HCT116 (cell line): ENCODE data around the gene JADE1. TPM values are rescaled to one million over a fixed set of nuclear protein-coding genes. Genes with fewer than 3 reads are reported as not detected.

Experiments used
- ATAC-seq: fragments of 200-7000 bp; cut with Tn5 transposase; 2 replicates; pipeline ENCODE4 v1.9.1; 2020; ENCODE audit warnings: mild to moderate bottlenecking, moderate library complexity
- BruUV-seq: library from RNA; stranded (reverse); fragments of 400-500 nt; replicated peaks from 2 replicates; lab custom pipeline; 2021; lab: Mats Ljungman, UMichigan
- CTCF ChIA-PET: fragments of 300-600 bp; sonication (Branson Sonifier 250); formaldehyde crosslinking; loops from one replicate; lab custom pipeline; 2021; ENCODE audit warnings: antibody characterized with exemption; lab: Charles Lee
- POLR2A ChIA-PET: fragments of 300-600, 350-600 bp; sonication (Branson Sonifier 250); formaldehyde crosslinking; loops from one replicate; lab custom pipeline; 2021; ENCODE audit warnings: antibody characterized with exemption; lab: Charles Lee
- RAD21 ChIA-PET, 2 experiments: fragments of 300-600 bp; sonication (Branson Sonifier 250); formaldehyde crosslinking; loops; one replicate each; lab custom pipeline; 2023; ENCODE audit warnings: low total read pairs in 2 of 2; ENCODE audit not compliant: uncharacterized antibody in 2 of 2, unreplicated experiment in 2 of 2, low non-redundant PET in 1 of 2; lab: Charles Lee
- DNase-seq: peaks from one replicate; pipeline ENCODE4 v3.0.0-alpha.2; 2010; ENCODE audit warnings: low read depth, low spot score
- H2AFZ ChIP-seq: fragments of 200-600 bp; shearing (Covaris generic), sonication (generic); 2 replicates; pipeline ENCODE4 v1.6.1; 2017; ENCODE audit warnings: low read depth, mixed run types, mixed read lengths, antibody characterized with exemption, low read length; ENCODE audit not compliant: poor library complexity, severe bottlenecking
- H3K27ac ChIP-seq: 2 replicates; pipeline ENCODE4 v1.5.1; 2012; ENCODE audit warnings: low read depth, low read length
- H3K27me3 ChIP-seq: fragments of 200-600 bp; sonication (generic); 2 replicates; pipeline ENCODE4 v1.6.1; 2016; ENCODE audit warnings: mixed run types, low read length, mixed read lengths; ENCODE audit not compliant: insufficient read depth
- H3K36me3 ChIP-seq, 2 experiments: fragments of 200-500 bp in 1 of 2; fragments of 200-600 bp in 1 of 2; sonication (Bioruptor generic) in 1 of 2; sonication (generic) in 1 of 2; 2 replicates each; pipeline versions ENCODE4 v1.5.1 to v1.6.1; 2014 to 2016; ENCODE audit warnings: low read length in 2 of 2, inconsistent platforms in 1 of 2, mixed read lengths in 1 of 2, mixed run types in 1 of 2; ENCODE audit not compliant: insufficient read depth in 2 of 2, control insufficient read depth in 1 of 2
- H3K4me1 ChIP-seq, 2 experiments: fragments of 200-600 bp in 1 of 2; sonication (generic) in 1 of 2; 2 replicates each; pipeline versions ENCODE4 v1.5.1 to v1.6.1; 2012 to 2017; ENCODE audit warnings: low read length in 2 of 2, inconsistent platforms in 1 of 2, mild to moderate bottlenecking in 1 of 2, mixed read lengths in 1 of 2, mixed run types in 1 of 2, moderate library complexity in 1 of 2; ENCODE audit not compliant: insufficient read depth in 2 of 2, control insufficient read depth in 1 of 2
- H3K4me2 ChIP-seq: fragments of 200-600 bp; sonication (generic); 2 replicates; pipeline ENCODE4 v1.6.1; 2017; ENCODE audit warnings: mixed run types, low read length, mixed read lengths
- H3K4me3 ChIP-seq, 2 experiments: fragments of 200-600 bp in 1 of 2; sonication (generic) in 1 of 2; replicated peaks in 1 of 2; 2 replicates each; pipeline ENCODE4 v1.5.1; 2011 to 2016; ENCODE audit warnings: low read length in 2 of 2, control low read depth in 1 of 2, low read depth in 1 of 2, mild to moderate bottlenecking in 1 of 2, mixed read lengths in 1 of 2, mixed run types in 1 of 2
- H3K79me2 ChIP-seq: fragments of 200-600 bp; sonication (generic); 2 replicates; pipeline ENCODE4 v1.6.1; 2017; ENCODE audit warnings: mild to moderate bottlenecking, mixed run types, low read length, moderate library complexity, mixed read lengths; ENCODE audit not compliant: insufficient read depth
- H3K9ac ChIP-seq: fragments of 200-600 bp; sonication (generic); 2 replicates; pipeline ENCODE4 v1.6.1; 2016; ENCODE audit warnings: low read length, mixed read lengths
- H3K9me2 ChIP-seq: fragments of 200-600 bp; sonication (generic), shearing (Covaris generic); 2 replicates; pipeline ENCODE4 v1.6.1; 2017; ENCODE audit warnings: mixed run types, mild to moderate bottlenecking, moderate library complexity; ENCODE audit not compliant: insufficient read depth
- H3K9me3 ChIP-seq, 2 experiments: fragments of 200-500 bp in 1 of 2; fragments of 200-600 bp in 1 of 2; sonication (Bioruptor generic) in 1 of 2; sonication (generic) in 1 of 2; 2 replicates each; pipeline ENCODE4 v1.6.1; 2014 to 2017; ENCODE audit warnings: low read length in 2 of 2, mixed read lengths in 2 of 2, inconsistent platforms in 1 of 2, low read depth in 1 of 2, mild to moderate bottlenecking in 1 of 2, mixed run types in 1 of 2, moderate library complexity in 1 of 2; ENCODE audit not compliant: control insufficient read depth in 1 of 2, insufficient read depth in 1 of 2
- H4K20me1 ChIP-seq: fragments of 200-600 bp; sonication (generic), shearing (Covaris generic); 2 replicates; pipeline ENCODE4 v1.6.1; 2017; ENCODE audit warnings: mixed run types, mild to moderate bottlenecking, moderate library complexity; ENCODE audit not compliant: insufficient read depth
- CBX3 ChIP-seq: IDR thresholded peaks from 2 replicates; pipeline ENCODE4 v1.6.1; 2012; ENCODE audit warnings: low read depth
- CEBPB ChIP-seq: IDR thresholded peaks from 2 replicates; pipeline ENCODE4 v1.6.1; 2012; ENCODE audit warnings: low read depth
- ELF1 ChIP-seq: IDR thresholded peaks from 2 replicates; pipeline ENCODE4 v1.6.1; 2012; ENCODE audit warnings: low read depth, borderline replicate concordance
- EZH2 ChIP-seq: fragments of 200-600 bp; sonication (generic); IDR thresholded peaks from 2 replicates; pipeline ENCODE4 v1.6.1; 2017; ENCODE audit warnings: antibody characterized with exemption, mixed run types
- FOSL1 ChIP-seq: IDR thresholded peaks from 2 replicates; pipeline ENCODE4 v1.6.1; 2012; ENCODE audit warnings: low read depth
- REST ChIP-seq: IDR thresholded peaks from 2 replicates; pipeline ENCODE4 v1.6.1; 2012; ENCODE audit warnings: low read depth
- SP1 ChIP-seq: IDR thresholded peaks from 2 replicates; pipeline ENCODE4 v1.6.1; 2012; ENCODE audit warnings: low read depth
- TCF7L2 ChIP-seq: IDR thresholded peaks from 2 replicates; pipeline ENCODE4 v1.7.0; 2011; ENCODE audit warnings: borderline replicate concordance, inconsistent platforms; ENCODE audit not compliant: insufficient read depth, insufficient read length; ENCODE audit errors: extremely low read depth
- ZBTB33 ChIP-seq: IDR thresholded peaks from 2 replicates; pipeline ENCODE4 v1.6.1; 2011; ENCODE audit warnings: mild to moderate bottlenecking, low read length, moderate library complexity; ENCODE audit not compliant: insufficient replicate concordance; ENCODE audit errors: extremely low read depth
- intact Hi-C: fragments of 100-400 bp; cut with micrococcal nuclease; formaldehyde crosslinking; loops from 2 replicates; pipeline ENCODE4 v1.10.0; 2022
- total RNA-seq: library from RNA; stranded (reverse); gene quantifications from one replicate; pipeline ENCODE4 v1.2.1, GENCODE V29; 2021; ENCODE audit not compliant: unreplicated experiment

The JADE1 gene
- total RNA-seq, 1 experiment from 2014 or later: 26.5 TPM

GRCh38 chr4:128775477-128775876 is 34.0 kb upstream of the JADE1 start:
- no peak overlapping the region for H3K4me2 ChIP-seq
- no peaks in the 10 kb centered on the region for H3K9me2 ChIP-seq
- H3K79me2 ChIP-seq: no peaks in the 10 kb centered on the region
- no peaks in the 10 kb centered on the region for H3K4me1 ChIP-seq
- no peaks in the 10 kb centered on the region for H4K20me1 ChIP-seq
- no peak overlapping the region for H3K9ac ChIP-seq
- intact Hi-C loops: no loop called here
- H3K27me3 ChIP-seq: no peaks in the 10 kb centered on the region
- ChIA-PET POLR2A (no interaction called here), RAD21 (no interaction called here)
- no peak for ATAC-seq
- no peak overlapping the region for H2AFZ ChIP-seq
- no peaks in the 10 kb centered on the region for H3K9me3 ChIP-seq
- BruUV-seq: no TSS peak
- no peak overlapping the region for H3K4me3 ChIP-seq
- DNase-seq: no peak
- H3K36me3 ChIP-seq: no peaks in the 10 kb centered on the region
- TF ChIP-seq EZH2 (no peak), SP1 (no peak), FOSL1 (no peak)
- TF ChIP-seq, all 23 proteins: peak for 0
- H3K27ac ChIP-seq: no peak overlapping the region
- CTCF ChIA-PET: no interaction called here

- H3K9me2 ChIP-seq: no peaks in the 10 kb centered on the region
- H3K4me2 ChIP-seq: no peak overlapping the region
- ATAC-seq (no peak), DNase-seq (no peak)
- no peak overlapping the region for H3K27ac ChIP-seq
- no peak overlapping the region for H3K4me3 ChIP-seq
- TF ChIP-seq CBX3 (no peak), TCF7L2 (no peak), REST (no peak), SP1 (no peak), ELF1 (no peak), FOSL1 (no peak), CEBPB (no peak), ZBTB33 (no peak)
- no peaks in the 10 kb centered on the region for H3K4me1 ChIP-seq
- no peak overlapping the region for H3K9ac ChIP-seq
- H3K36me3 ChIP-seq: no peaks in the 10 kb centered on the region
- H3K79me2 ChIP-seq: no peaks in the 10 kb centered on the region
- no TSS peak for BruUV-seq
- no peak overlapping the region for H2AFZ ChIP-seq
- no peaks in the 10 kb centered on the region for H3K9me3 ChIP-seq
- intact Hi-C loops: no loop called here
- POLR2A ChIA-PET: no interaction called here
- CTCF ChIA-PET: no interaction called here
- H3K27me3 ChIP-seq: no peaks in the 10 kb centered on the region
- RAD21 ChIA-PET: no interaction called here
- H4K20me1 ChIP-seq: no peaks in the 10 kb centered on the region
Observed at GRCh38 chr4:128775916-128776315, 33.6 kb upstream of the JADE1 start.
